HG02870 (cell line): ENCODE results near the gene TACC3.
A peak's percentile ranks its signal among the peaks of the same experiment; 100 is the strongest.

Experiments used
- ATAC-seq: cut with Tn5 transposase; IDR thresholded peaks from one replicate; pipeline ENCODE4 v1.9.1; 2021; ENCODE audit warnings: mild to moderate bottlenecking, moderate library complexity; ENCODE audit not compliant: unreplicated experiment

Gene TACC3

DNA sequence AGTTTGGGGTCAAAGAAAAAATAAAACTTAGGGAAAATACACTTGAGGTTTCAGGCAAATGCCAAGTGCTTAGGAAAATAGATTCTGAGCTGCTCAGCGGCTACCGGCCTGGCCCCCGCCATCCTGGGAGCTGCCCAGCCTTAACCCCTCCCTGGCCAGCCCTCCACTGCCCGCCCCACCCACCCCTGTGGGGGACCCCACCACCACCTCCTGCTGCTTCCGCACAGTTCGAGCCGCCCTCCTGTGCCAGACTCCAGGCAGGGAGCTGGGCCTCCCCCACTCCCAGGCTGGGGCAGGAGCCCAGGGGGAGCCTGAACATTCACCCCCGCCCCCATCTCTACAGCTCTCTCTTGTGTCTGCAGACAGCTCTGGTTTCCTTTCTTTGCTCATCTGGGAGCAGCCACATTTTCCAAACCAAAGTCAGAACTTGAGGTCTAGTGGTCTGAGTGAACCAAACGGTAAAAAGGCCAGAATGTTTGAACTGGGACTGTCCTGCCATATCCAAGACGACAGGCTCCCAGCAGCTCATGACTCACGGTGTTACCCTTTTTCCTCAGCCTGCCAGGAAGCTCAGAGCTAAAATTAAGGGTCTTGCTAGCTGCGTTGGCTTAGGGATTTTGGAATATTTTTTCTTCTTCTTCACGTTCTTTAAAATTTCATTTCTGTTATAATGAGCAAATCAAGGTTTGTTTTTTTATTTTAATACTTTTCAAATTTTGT lies 67.1 kb downstream of the TACC3 start:
- no peak for ATAC-seq

GRCh38 chr4:1789552-1789951 lies 68.2 kb downstream of the TACC3 start:
- no peak for ATAC-seq

DNA sequence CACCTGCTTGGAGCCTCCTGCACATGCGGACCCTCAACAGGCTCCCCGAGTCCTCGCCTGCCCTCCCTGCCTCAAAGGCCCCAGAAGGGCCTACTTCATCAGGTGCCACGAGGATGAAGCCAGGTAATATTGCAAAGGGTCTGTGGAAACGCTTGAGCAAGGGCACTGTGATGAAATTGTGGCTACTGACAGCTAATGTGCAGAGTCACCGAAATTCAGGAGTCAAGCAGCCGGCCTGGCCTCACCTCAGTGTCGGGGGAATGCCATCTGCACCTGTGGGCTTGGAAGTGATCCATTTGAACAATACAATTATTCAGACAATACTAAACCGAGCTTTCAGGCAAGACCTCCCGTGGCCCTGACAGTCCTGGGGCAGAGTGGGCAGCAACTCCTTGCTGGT lies 68.7 kb downstream of the TACC3 start:
- ATAC-seq = no peak

GRCh38 chr4:1792158-1792831 lies 71.0 kb downstream of the TACC3 start:
- no peak for ATAC-seq

GRCh38 chr4:1792832-1793495 lies 71.6 kb downstream of the TACC3 start, which contains the start of gene FGFR3:
Gene FGFR3 (plus strand): TSS chr4:1793293. CDS start chr4:1793935, 642 bp downstream.
- ATAC-seq = peak; percentile 46

DNA sequence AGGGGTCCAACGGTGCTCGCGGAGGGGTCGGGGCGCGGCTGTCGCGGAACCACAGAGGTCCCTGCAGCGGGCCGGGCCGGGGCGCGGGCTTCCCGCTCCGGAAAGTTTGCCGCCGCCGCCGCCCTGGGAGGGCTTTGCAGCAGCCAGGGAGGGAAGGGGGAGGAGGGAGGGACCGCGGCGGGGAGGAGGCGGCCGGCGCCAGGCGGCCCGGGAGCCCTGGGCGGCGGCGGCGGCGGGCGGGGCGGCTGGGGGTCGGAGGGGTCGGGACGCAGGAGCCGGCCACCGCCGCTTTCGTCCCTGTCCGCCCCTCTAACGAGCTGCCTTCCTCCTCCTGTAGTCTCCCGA lies 72.1 kb downstream of the TACC3 start:
- ATAC-seq = peak; percentile 14

DNA sequence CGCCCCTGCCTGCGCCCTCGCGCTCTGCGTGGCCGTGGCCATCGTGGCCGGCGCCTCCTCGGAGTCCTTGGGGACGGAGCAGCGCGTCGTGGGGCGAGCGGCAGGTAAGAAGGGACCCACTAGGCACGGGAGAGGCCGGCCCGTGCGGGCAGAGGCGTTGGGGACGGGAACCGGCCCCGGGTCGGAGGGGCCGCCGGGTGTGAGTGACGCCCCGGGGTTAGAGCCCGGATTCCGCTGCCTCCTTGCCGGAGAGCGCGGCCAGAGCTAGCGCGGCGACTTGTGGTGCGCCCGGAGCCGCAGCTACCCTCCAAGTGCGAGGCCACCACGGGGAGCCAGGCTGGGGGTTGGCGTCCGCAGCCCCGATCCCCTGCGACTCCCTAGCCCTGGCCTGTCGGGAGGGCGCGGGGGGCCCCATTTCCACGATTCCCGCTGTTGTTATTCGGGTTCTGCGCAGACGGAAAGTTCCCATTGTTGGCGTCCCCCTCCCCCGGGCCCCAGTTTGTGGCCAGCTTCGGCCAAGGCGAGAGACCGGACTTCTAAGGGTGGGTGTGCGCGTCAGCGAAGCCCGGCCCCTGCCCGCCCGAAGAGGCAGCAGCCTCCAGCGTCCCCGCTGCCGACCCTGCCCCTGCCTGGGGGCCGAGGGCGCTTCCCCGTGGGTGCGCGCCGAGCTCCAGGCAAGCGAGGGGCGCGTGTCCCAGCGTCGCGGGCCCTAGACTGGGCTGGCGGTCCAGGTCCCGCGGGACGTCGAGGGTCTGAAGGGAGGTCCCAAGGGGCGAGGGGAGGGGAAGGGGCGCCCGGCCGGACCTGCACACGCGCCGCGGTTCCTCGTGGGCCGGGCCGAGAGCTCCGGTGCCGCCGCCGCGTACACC lies 72.9 kb downstream of the TACC3 start:
- no peak for ATAC-seq
